ENCODE results near the gene PTPN9.
"Not testable (repeated sequence)": the region's sequence is repeated elsewhere in the genome, so short reads cannot be mapped to it uniquely, and the experiment has no call there.

The PTPN9 gene

GRCh38 chr15:75578948-75579920, at the start of gene PTPN9:
TSS of gene PTPN9 (minus strand) at chr15:75579315. CDS start at chr15:75578776, 539 bp downstream.
- DNase-seq: peak; percentile 71

GRCh38 chr15:75625542-75626347, 46.6 kb upstream of the PTPN9 start, which contains the start of gene SNUPN:
TSS of gene SNUPN (minus strand) at chr15:75625725. CDS start at chr15:75621051, 4,674 bp downstream.
- peak; percentile 93 for DNase-seq

- no peak for DNase-seq
Observed at GRCh38 chr15:75622505-75622904, 43.4 kb upstream of the PTPN9 start.

GRCh38 chr15:75620841-75621391, 41.8 kb upstream of the PTPN9 start:
- DNase-seq: no peak

GRCh38 chr15:75620058-75620820, 41.1 kb upstream of the PTPN9 start:
- no peak for DNase-seq

GRCh38 chr15:75616766-75617165, 37.7 kb upstream of the PTPN9 start:
- no peak for DNase-seq

- no peak for DNase-seq
Observed at GRCh38 chr15:75606711-75607699, 27.9 kb upstream of the PTPN9 start.

- DNase-seq: no peak
Observed at GRCh38 chr15:75606026-75606425, 26.9 kb upstream of the PTPN9 start.

GRCh38 chr15:75599401-75599800, 20.3 kb upstream of the PTPN9 start:
- DNase-seq: no peak

GRCh38 chr15:75598361-75598760, 19.2 kb upstream of the PTPN9 start:
- DNase-seq: no peak

- DNase-seq: no peak
Observed at GRCh38 chr15:75597667-75598341, 18.7 kb upstream of the PTPN9 start.

- no peak for DNase-seq
Observed at GRCh38 chr15:75596703-75597345, 17.7 kb upstream of the PTPN9 start.

GRCh38 chr15:75594276-75594675, 15.2 kb upstream of the PTPN9 start:
- no peak for DNase-seq

- no peak for DNase-seq
Observed at GRCh38 chr15:75591655-75592364, 12.7 kb upstream of the PTPN9 start.

- DNase-seq: no peak
Observed at GRCh38 chr15:75590239-75590638, 11.1 kb upstream of the PTPN9 start.

- DNase-seq: no peak
Observed at GRCh38 chr15:75589071-75589470, 10.0 kb upstream of the PTPN9 start.

GRCh38 chr15:75586422-75586821, 7.3 kb upstream of the PTPN9 start:
- DNase-seq: not testable (repeated sequence)

GRCh38 chr15:75584121-75584520, 5.0 kb upstream of the PTPN9 start:
- DNase-seq: no peak

GRCh38 chr15:75583701-75584100, 4.6 kb upstream of the PTPN9 start:
- DNase-seq: no peak

Data from stimulated activated CD4-positive, alpha-beta T cell treated with anti-CD3 and anti-CD28 coated beads, Interleukin-12 subunit alpha, Interleukin-12 subunit beta, amount 100 ng/mL, for 4 hours (primary cell).